Smooth muscle cell (in vitro differentiated cells): ENCODE data around the gene TCP10L. TPM values are rescaled to one million over a fixed set of nuclear protein-coding genes. Genes with fewer than 3 reads are reported as not detected.

ENCODE experiments used
- DNase-seq: peaks from one replicate; lab custom pipeline; 2025; ENCODE audit not compliant: unreplicated experiment; lab: John Stamatoyannopoulos, UW
- H2AFZ ChIP-seq: fragments of 200-600 bp; sonication (generic); 2 replicates; pipeline ENCODE4 v1.6.0; 2016; ENCODE audit warnings: antibody characterized with exemption, low read depth, mild to moderate bottlenecking
- H3F3A ChIP-seq: fragments of 200-600 bp; sonication (generic); 2 replicates; pipeline ENCODE4 v1.6.0; 2017; ENCODE audit warnings: antibody characterized with exemption, low read depth
- H3K27ac ChIP-seq: fragments of 200-600 bp; sonication (generic); 2 replicates; pipeline ENCODE4 v1.5.1; 2016; ENCODE audit warnings: low read depth, mild to moderate bottlenecking
- H3K27me3 ChIP-seq: fragments of 200-600 bp; sonication (generic); 2 replicates; pipeline ENCODE4 v1.6.1; 2016; ENCODE audit warnings: low read depth, mild to moderate bottlenecking
- H3K36me3 ChIP-seq: fragments of 200-600 bp; sonication (generic); 2 replicates; pipeline ENCODE4 v1.5.1; 2016; ENCODE audit warnings: low read depth
- H3K4me1 ChIP-seq: fragments of 200-600 bp; sonication (generic); 2 replicates; pipeline ENCODE4 v1.5.1; 2016; ENCODE audit warnings: low read depth
- H3K4me2 ChIP-seq: fragments of 200-600 bp; sonication (generic); 2 replicates; pipeline ENCODE4 v1.6.0; 2016; ENCODE audit warnings: mild to moderate bottlenecking
- H3K4me3 ChIP-seq: fragments of 200-600 bp; sonication (generic); 2 replicates; pipeline ENCODE4 v1.5.1; 2016; ENCODE audit warnings: mild to moderate bottlenecking
- H3K79me2 ChIP-seq: fragments of 200-600 bp; sonication (generic); 2 replicates; pipeline ENCODE4 v1.6.0; 2016; ENCODE audit warnings: low read depth, mild to moderate bottlenecking
- H3K9ac ChIP-seq: fragments of 200-600 bp; sonication (generic); 2 replicates; pipeline ENCODE4 v1.6.0; 2016; ENCODE audit warnings: low read depth
- H3K9me3 ChIP-seq: fragments of 200-600 bp; sonication (generic); replicated peaks from 2 replicates; pipeline ENCODE4 v1.5.1; 2016; ENCODE audit warnings: low read depth
- H4K20me1 ChIP-seq: fragments of 200-600 bp; sonication (generic); 2 replicates; pipeline ENCODE4 v1.6.0; 2016; ENCODE audit warnings: low read depth
- CTCF ChIP-seq: fragments of 200-600 bp; sonication (generic); IDR thresholded peaks from 2 replicates; pipeline ENCODE4 v1.5.1; 2017; ENCODE audit warnings: borderline replicate concordance, mild to moderate bottlenecking, antibody characterized with exemption; ENCODE audit not compliant: insufficient read depth, poor library complexity, severe bottlenecking
- WGBS: methylation state at CpG from one replicate; pipeline ENCODE4 v1.1.7; 2016; ENCODE audit warnings: low lambda C conversion rate; 5-methylcytosine and 5-hydroxymethylcytosine counted together
- polyA plus RNA-seq: library from polyadenylated mRNA; unstranded; fragments of >200 nt; fragmentation: Nextera tagmentation; extraction: Ambion mirVana; gene quantifications from 2 replicates; pipeline ENCODE4 v1.2.1, GENCODE V29; 2016
- total RNA-seq: library from RNA; depleted of rRNA; stranded (reverse); fragments of >200 nt; gene quantifications from 2 replicates; pipeline ENCODE4 v1.2.3, GENCODE V29; 2014

TCP10L gene
- total and polyA plus RNA-seq, 2 experiments from 2014 or later, result 0.96 TPM; not detected in 1

GRCh38 chr21:32581732-32582131, 3.6 kb downstream of the TCP10L start:
- no peaks in the 10 kb centered on the region for H4K20me1 ChIP-seq
- H3K79me2 ChIP-seq, result no peaks in the 10 kb centered on the region
- H3K4me2 ChIP-seq, result no peak overlapping the region
- no peak for DNase-seq
- WGBS, result 96% methylated on average over 13 of the region's 13 CpGs
- TF ChIP-seq CTCF, result no peak
- H3K4me1 ChIP-seq, result no peaks in the 10 kb centered on the region
- H3K9me3 ChIP-seq, result no peaks in the 10 kb centered on the region
- H3K27me3 ChIP-seq, result peaks cover 15% of the 10 kb centered on the region
- H2AFZ ChIP-seq, result no peak overlapping the region
- H3K36me3 ChIP-seq, result no peaks in the 10 kb centered on the region
- no peak overlapping the region for H3K4me3 ChIP-seq
- no peaks in the 10 kb centered on the region for H3F3A ChIP-seq
- no peak overlapping the region for H3K9ac ChIP-seq
- no peak overlapping the region for H3K27ac ChIP-seq

GRCh38 chr21:32580949-32581348, 4.4 kb downstream of the TCP10L start:
- Histone ChIP-seq H3F3A (no peaks in the 10 kb centered on the region), H3K79me2 (no peaks in the 10 kb centered on the region), H3K27me3 (peaks cover 15% of the 10 kb centered on the region), H3K9ac (no peak overlapping the region), H3K9me3 (no peaks in the 10 kb centered on the region), H2AFZ (no peak overlapping the region), H3K4me3 (no peak overlapping the region), H3K36me3 (no peaks in the 10 kb centered on the region), H3K27ac (no peak overlapping the region), H3K4me1 (no peaks in the 10 kb centered on the region), H3K4me2 (no peak overlapping the region), H4K20me1 (no peaks in the 10 kb centered on the region)
- WGBS, result 95% methylated on average over 13 of the region's 13 CpGs
- DNase-seq, result no peak
- TF ChIP-seq CTCF, result no peak

- no peak for DNase-seq
- no peak overlapping the region for H3K4me2 ChIP-seq
- H3K4me1 ChIP-seq, result no peaks in the 10 kb centered on the region
- no peaks in the 10 kb centered on the region for H4K20me1 ChIP-seq
- WGBS, result 30% methylated on average over 15 of the region's 15 CpGs
- H3K4me3 ChIP-seq, result no peak overlapping the region
- peaks cover 27% of the 10 kb centered on the region for H3K27me3 ChIP-seq
- H3K27ac ChIP-seq, result no peak overlapping the region
- H3K36me3 ChIP-seq, result no peaks in the 10 kb centered on the region
- H2AFZ ChIP-seq, result no peak overlapping the region
- H3F3A ChIP-seq, result no peaks in the 10 kb centered on the region
- H3K9me3 ChIP-seq, result no peaks in the 10 kb centered on the region
- peak; percentile 8 for TF ChIP-seq CTCF
- no peaks in the 10 kb centered on the region for H3K79me2 ChIP-seq
- H3K9ac ChIP-seq, result no peak overlapping the region
These were observed 7.1 kb downstream of the TCP10L start for GRCh38 chr21:32578107-32578691.

GRCh38 chr21:32576011-32576410, 9.3 kb downstream of the TCP10L start:
- 89% methylated on average over 11 of the region's 11 CpGs for WGBS
- H3K27me3 ChIP-seq, result peaks cover 27% of the 10 kb centered on the region
- H3F3A ChIP-seq, result no peaks in the 10 kb centered on the region
- no peaks in the 10 kb centered on the region for H3K79me2 ChIP-seq
- no peak overlapping the region for H3K4me2 ChIP-seq
- H3K9me3 ChIP-seq, result no peaks in the 10 kb centered on the region
- H3K9ac ChIP-seq, result no peak overlapping the region
- no peak overlapping the region for H3K27ac ChIP-seq
- DNase-seq, result no peak
- H3K4me1 ChIP-seq, result no peaks in the 10 kb centered on the region
- no peaks in the 10 kb centered on the region for H3K36me3 ChIP-seq
- no peak overlapping the region for H2AFZ ChIP-seq
- no peak overlapping the region for H3K4me3 ChIP-seq
- TF ChIP-seq CTCF, result no peak
- H4K20me1 ChIP-seq, result no peaks in the 10 kb centered on the region
